Caco-2 (cell line): ENCODE results near the gene TBATA. TPM values are rescaled to one million over a fixed set of nuclear protein-coding genes. Genes with fewer than 3 reads are reported as not detected.

Experiments
- BruUV-seq: library from RNA; stranded (reverse); fragments of 400-500 nt; replicated peaks from 2 replicates; lab custom pipeline; 2021; lab: Mats Ljungman, UMichigan
- CTCF ChIA-PET: fragments of 300-600 bp; sonication (Branson Sonifier 250); formaldehyde crosslinking; loops from one replicate; lab custom pipeline; 2022; ENCODE audit warnings: antibody characterized with exemption; lab: Charles Lee
- POLR2A ChIA-PET: fragments of 300-600 bp; sonication (Branson Sonifier 250); formaldehyde crosslinking; loops from one replicate; lab custom pipeline; 2022; ENCODE audit warnings: antibody characterized with exemption; lab: Charles Lee
- DNase-seq, 2 experiments: peaks; one replicate each; pipeline versions ENCODE4 v3.0.0 to v3.0.0-alpha.2; 2020 to 2022
- H3K27me3 ChIP-seq: replicated peaks from 2 replicates; pipeline ENCODE4 v1.6.0; 2011; ENCODE audit warnings: low read length; ENCODE audit not compliant: control insufficient read depth, insufficient read depth
- H3K36me3 ChIP-seq: 2 replicates; pipeline ENCODE4 v1.5.1; 2011; ENCODE audit warnings: low read length; ENCODE audit not compliant: control insufficient read depth, insufficient read depth
- H3K4me1 ChIP-seq: fragments of 250-450 bp; sonication (Bioruptor Pico); 2 replicates; pipeline ENCODE4 v1.5.1; 2020; ENCODE audit warnings: mild to moderate bottlenecking
- H3K4me3 ChIP-seq: 2 replicates; pipeline ENCODE4 v1.5.1; 2011; ENCODE audit warnings: low read depth, mild to moderate bottlenecking, control low read depth, low read length
- H3K9me3 ChIP-seq: fragments of 250-450 bp; sonication (Bioruptor Pico); 2 replicates; pipeline ENCODE4 v1.5.1; 2020; ENCODE audit warnings: mild to moderate bottlenecking, moderate library complexity
- H3K27ac Mint-ChIP-seq: one replicate; pipeline ENCODE4 v1.8.0; 2022; ENCODE audit warnings: mixed read lengths; ENCODE audit not compliant: unreplicated experiment
- H3K27me3 Mint-ChIP-seq: one replicate; pipeline ENCODE4 v1.8.0; 2022; ENCODE audit warnings: mixed read lengths; ENCODE audit not compliant: insufficient read depth, unreplicated experiment
- H3K36me3 Mint-ChIP-seq: one replicate; pipeline ENCODE4 v1.8.0; 2022; ENCODE audit warnings: mild to moderate bottlenecking, mixed read lengths; ENCODE audit not compliant: insufficient read depth, unreplicated experiment
- H3K4me1 Mint-ChIP-seq: one replicate; pipeline ENCODE4 v1.8.0; 2022; ENCODE audit warnings: low read depth, mixed read lengths; ENCODE audit not compliant: unreplicated experiment
- H3K4me3 Mint-ChIP-seq: one replicate; pipeline ENCODE4 v1.8.0; 2022; ENCODE audit warnings: mild to moderate bottlenecking, moderate library complexity, mixed read lengths; ENCODE audit not compliant: unreplicated experiment
- H3K9me3 Mint-ChIP-seq: one replicate; pipeline ENCODE4 v1.8.0; 2022; ENCODE audit warnings: mixed read lengths; ENCODE audit not compliant: unreplicated experiment
- CTCF ChIP-seq, 2 experiments: fragments of 200-600 bp in 1 of 2; IDR thresholded peaks; 1 replicate in 1 of 2; 2 replicates in 1 of 2; pipeline versions ENCODE4 v1.5.1 to v1.8.0; 2011 to 2022; ENCODE audit warnings: antibody characterized with exemption in 1 of 2, control low read depth in 1 of 2, inconsistent platforms in 1 of 2, low read depth in 1 of 2, low read length in 1 of 2, mild to moderate bottlenecking in 1 of 2, moderate library complexity in 1 of 2; ENCODE audit not compliant: insufficient read depth in 1 of 2, severe bottlenecking in 1 of 2, unreplicated experiment in 1 of 2
- intact Hi-C: fragments of 100-400 bp; cut with micrococcal nuclease; formaldehyde crosslinking; loops from one replicate; pipeline ENCODE4 v1.10.0; 2022; ENCODE audit not compliant: unreplicated experiment
- total RNA-seq: library from RNA; stranded (reverse); gene quantifications from 2 replicates; pipeline ENCODE4 v1.2.3, GENCODE V29; 2022

The TBATA gene
- total RNA-seq, 1 experiment from 2014 or later, result not detected

DNA sequence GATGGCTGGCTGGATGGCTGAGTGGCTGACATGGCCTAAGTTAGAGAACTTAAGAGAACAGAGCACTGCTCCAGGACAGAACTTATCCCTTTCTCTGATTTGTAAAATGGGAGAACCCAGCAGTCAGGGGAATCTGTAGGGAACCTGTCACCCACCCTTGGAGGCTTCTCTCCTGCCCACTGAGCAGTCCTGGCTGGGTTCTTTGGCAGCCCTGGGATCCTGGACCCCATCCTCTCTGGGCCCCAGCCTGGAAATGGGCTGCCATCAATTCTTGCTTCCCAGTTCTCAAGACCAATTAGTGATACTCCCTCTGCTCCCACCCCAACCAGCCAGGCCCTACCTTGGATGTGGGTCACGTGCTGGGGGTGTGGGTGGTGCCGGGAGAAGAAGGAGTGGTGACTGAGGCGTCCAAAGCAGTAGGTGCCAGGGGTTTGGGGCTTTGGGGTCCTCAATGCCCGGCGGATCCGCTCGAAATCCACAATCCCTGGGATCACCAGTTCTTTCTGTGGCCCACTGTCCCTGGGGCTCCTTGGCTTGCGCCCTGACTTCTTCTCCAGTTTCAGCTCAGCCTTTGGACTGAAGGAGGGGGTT, 3.6 kb downstream of the TBATA start:
- H3K4me1 Mint-ChIP-seq, result no peaks in the 10 kb centered on the region
- peaks cover 10% of the 10 kb centered on the region for H3K4me1 ChIP-seq
- no peak for DNase-seq
- H3K36me3 ChIP-seq, result no peaks in the 10 kb centered on the region
- BruUV-seq, result no TSS peak
- TF ChIP-seq CTCF (IDR thresholded peaks at IDR 0.05; ENCODE audit: insufficient read depth in 1 of 2, low read depth in 1 of 2, low read length in 1 of 2, severe bottlenecking in 1 of 2, unreplicated experiment in 1 of 2), result no peak
- H3K9me3 Mint-ChIP-seq, result no peaks in the 10 kb centered on the region
- intact Hi-C loops, result no loop called here
- no peak overlapping the region for H3K27ac Mint-ChIP-seq
- 0 out of 2 replicates have a peak, but pooled peaks cover 3% of the 10 kb centered on the region for H3K27me3 ChIP-seq
- H3K4me3 ChIP-seq, result no peak overlapping the region
- H3K9me3 ChIP-seq, result no peaks in the 10 kb centered on the region
- ChIA-PET POLR2A (no interaction called here), CTCF (no interaction called here)
- H3K4me3 Mint-ChIP-seq, result no peak overlapping the region
- peaks cover 4% of the 10 kb centered on the region for H3K27me3 Mint-ChIP-seq
- H3K36me3 Mint-ChIP-seq, result no peaks in the 10 kb centered on the region

DNA sequence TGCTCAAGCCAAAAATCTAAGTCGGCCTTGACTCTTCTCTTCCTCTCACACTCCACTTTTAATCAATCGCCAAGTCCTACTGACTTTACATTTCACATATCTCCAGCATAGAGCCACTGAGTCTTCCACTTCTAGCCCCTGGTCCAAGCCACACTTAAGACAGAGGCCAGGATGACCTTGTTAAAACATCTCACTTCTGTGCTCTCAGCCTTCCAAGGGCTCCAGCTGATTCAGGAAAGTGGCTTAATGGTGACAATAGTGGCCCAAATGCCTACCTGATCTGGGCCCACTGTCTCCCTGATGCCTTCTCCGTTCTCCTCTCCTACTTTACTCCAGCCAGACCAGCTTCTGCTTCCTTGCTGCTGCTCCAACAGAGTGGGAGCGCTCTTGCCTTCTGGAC, 4.4 kb downstream of the TBATA start:
- Histone ChIP-seq H3K27me3 (0 out of 2 replicates have a peak, but pooled peaks cover 3% of the 10 kb centered on the region), H3K9me3 (no peaks in the 10 kb centered on the region), H3K36me3 (no peaks in the 10 kb centered on the region), H3K4me3 (no peak overlapping the region), H3K4me1 (peaks cover 11% of the 10 kb centered on the region)
- BruUV-seq, result no TSS peak
- Mint-ChIP-seq H3K4me1 (no peaks in the 10 kb centered on the region), H3K27me3 (peaks cover 4% of the 10 kb centered on the region), H3K27ac (no peak overlapping the region), H3K4me3 (no peak overlapping the region), H3K9me3 (no peaks in the 10 kb centered on the region), H3K36me3 (no peaks in the 10 kb centered on the region)
- TF ChIP-seq CTCF (IDR thresholded peaks at IDR 0.05; ENCODE audit: insufficient read depth in 1 of 2, low read depth in 1 of 2, low read length in 1 of 2, severe bottlenecking in 1 of 2, unreplicated experiment in 1 of 2), result no peak
- no peak for DNase-seq
- ChIA-PET POLR2A (no interaction called here), CTCF (no interaction called here)
- intact Hi-C loops, result no loop called here

DNA sequence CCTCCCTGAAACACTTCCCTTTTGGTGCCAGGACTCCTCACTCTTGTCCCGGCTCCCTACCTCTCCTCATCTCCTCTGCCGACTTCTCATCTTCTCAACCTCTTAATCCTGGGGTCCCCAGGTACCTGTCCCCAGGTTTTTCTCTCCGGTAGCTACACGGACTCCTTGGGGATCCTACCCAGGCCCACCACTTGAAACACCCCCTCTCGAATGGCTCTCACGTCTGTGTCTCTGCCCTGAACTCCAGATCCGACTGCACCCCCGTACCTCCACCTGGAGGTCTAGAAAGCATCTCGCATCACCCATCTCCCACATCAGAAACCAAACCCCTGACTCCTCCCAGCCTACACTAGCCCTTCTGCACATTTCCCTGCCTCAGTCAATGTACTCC, 4.8 kb downstream of the TBATA start:
- Histone ChIP-seq H3K4me3 (no peak overlapping the region), H3K27me3 (0 out of 2 replicates have a peak, but pooled peaks cover 2% of the 10 kb centered on the region), H3K4me1 (peaks cover 13% of the 10 kb centered on the region), H3K36me3 (no peaks in the 10 kb centered on the region), H3K9me3 (no peaks in the 10 kb centered on the region)
- Mint-ChIP-seq H3K36me3 (no peaks in the 10 kb centered on the region), H3K27ac (no peak overlapping the region), H3K4me3 (no peak overlapping the region), H3K9me3 (no peaks in the 10 kb centered on the region), H3K27me3 (peaks cover 4% of the 10 kb centered on the region), H3K4me1 (no peaks in the 10 kb centered on the region)
- intact Hi-C loops, result no loop called here
- no TSS peak for BruUV-seq
- ChIA-PET POLR2A (no interaction called here), CTCF (no interaction called here)
- TF ChIP-seq CTCF (IDR thresholded peaks at IDR 0.05; ENCODE audit: insufficient read depth in 1 of 2, low read depth in 1 of 2, low read length in 1 of 2, severe bottlenecking in 1 of 2, unreplicated experiment in 1 of 2), result no peak
- DNase-seq, result no peak
